ENCODE results near the gene IZUMO4.

IZUMO4 gene

GRCh38 chr19:2055931-2056836 lies 40.5 kb upstream of the IZUMO4 start:
- FAIRE-seq (no peak), DNase-seq (ENCODE audit: insufficient read length, low spot score) (no peak)
- TF ChIP-seq CTCF (IDR thresholded peaks at IDR 0.05; ENCODE audit: insufficient read depth, missing control alignments) = no peak

- no peak for FAIRE-seq
- no peak for DNase-seq (ENCODE audit: insufficient read length, low spot score)
- no peak for TF ChIP-seq CTCF (IDR thresholded peaks at IDR 0.05; ENCODE audit: insufficient read depth, missing control alignments)
These were observed 39.9 kb upstream of the IZUMO4 start for GRCh38 chr19:2056837-2057192.

- DNase-seq (ENCODE audit: insufficient read length, low spot score) (no peak), FAIRE-seq (no peak)
These were observed 38.9 kb upstream of the IZUMO4 start for GRCh38 chr19:2057484-2058469.

GRCh38 chr19:2058570-2059421 lies 37.9 kb upstream of the IZUMO4 start:
- DNase-seq (ENCODE audit: insufficient read length, low spot score) (no peak), FAIRE-seq (no peak)
- TF ChIP-seq CTCF (IDR thresholded peaks at IDR 0.05; ENCODE audit: insufficient read depth, missing control alignments) = no peak

More at GRCh38 chr19:2057484-2058469, 38.9 kb upstream of the IZUMO4 start:
- TF ChIP-seq CTCF (IDR thresholded peaks at IDR 0.05; ENCODE audit: insufficient read depth, missing control alignments) = no peak

GRCh38 chr19:2059422-2060201 lies 37.1 kb upstream of the IZUMO4 start:
- FAIRE-seq = no peak
- DNase-seq (ENCODE audit: insufficient read length, low spot score) = no peak

More at GRCh38 chr19:2059422-2060201, 37.1 kb upstream of the IZUMO4 start:
- no peak for TF ChIP-seq CTCF (IDR thresholded peaks at IDR 0.05; ENCODE audit: insufficient read depth, missing control alignments)
